ENCODE results near the gene AHCTF1.

AHCTF1 gene

DNA sequence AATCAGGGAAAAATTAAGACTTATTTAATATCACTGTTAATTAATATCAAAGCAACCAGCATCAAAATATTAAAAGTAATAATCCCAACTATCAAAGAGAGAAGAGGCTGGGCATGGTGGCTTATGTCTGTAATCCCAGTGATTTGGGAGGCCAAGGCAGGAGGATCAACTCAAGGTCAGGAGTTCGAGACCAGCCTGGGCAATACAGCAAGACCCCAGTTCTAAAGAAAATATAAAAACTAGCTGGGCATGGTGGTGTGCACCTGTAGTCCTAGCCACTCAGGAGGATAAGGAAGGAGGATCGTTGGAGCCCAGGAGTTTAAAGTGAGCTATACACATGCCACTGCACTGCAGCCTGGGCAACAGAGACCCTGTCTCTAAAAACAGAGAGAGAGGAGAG lies 43.2 kb downstream of the AHCTF1 start:
- no peak for TF ChIP-seq NFIC (IDR thresholded peaks at IDR 0.05)
- no peak for TF ChIP-seq CEBPB (IDR thresholded peaks at IDR 0.05)
- TF ChIP-seq YY1 (IDR thresholded peaks at IDR 0.05; ENCODE audit: low read depth), result no peak
- no peak for TF ChIP-seq EGR1 (IDR thresholded peaks at IDR 0.05)
- TF ChIP-seq MAX (IDR thresholded peaks at IDR 0.05), result no peak
- no peak for TF ChIP-seq CREB1 (IDR thresholded peaks at IDR 0.05; ENCODE audit: low read depth)
- TF ChIP-seq EP300 (IDR thresholded peaks at IDR 0.05; ENCODE audit: borderline replicate concordance), result no peak
- TF ChIP-seq FOXM1 (IDR thresholded peaks at IDR 0.05; ENCODE audit: borderline replicate concordance, low read depth), result no peak
- no peak for TF ChIP-seq RAD21 (IDR thresholded peaks at IDR 0.05; ENCODE audit: low read depth)
- TF ChIP-seq ZBTB7A (IDR thresholded peaks at IDR 0.05; ENCODE audit: low read depth), result no peak
- TF ChIP-seq TEAD4 (IDR thresholded peaks at IDR 0.05), result no peak
- no peak for TF ChIP-seq REST (IDR thresholded peaks at IDR 0.05; ENCODE audit: low read depth)
- TF ChIP-seq USF1 (IDR thresholded peaks at IDR 0.05), result no peak

GRCh38 chr1:246878551-246878950 lies 53.2 kb downstream of the AHCTF1 start:
- no peak for TF ChIP-seq RAD21 (IDR thresholded peaks at IDR 0.05; ENCODE audit: low read depth)
- no peak for TF ChIP-seq USF1 (IDR thresholded peaks at IDR 0.05)
- TF ChIP-seq CEBPB (IDR thresholded peaks at IDR 0.05), result no peak
- no peak for TF ChIP-seq EGR1 (IDR thresholded peaks at IDR 0.05)
- no peak for TF ChIP-seq MAX (IDR thresholded peaks at IDR 0.05)
- no peak for TF ChIP-seq NFIC (IDR thresholded peaks at IDR 0.05)
- no peak for TF ChIP-seq TAF1 (IDR thresholded peaks at IDR 0.05; ENCODE audit: low read depth)
- TF ChIP-seq CREB1 (IDR thresholded peaks at IDR 0.05; ENCODE audit: low read depth), result no peak
- no peak for TF ChIP-seq FOXM1 (IDR thresholded peaks at IDR 0.05; ENCODE audit: borderline replicate concordance, low read depth)
- TF ChIP-seq TEAD4 (IDR thresholded peaks at IDR 0.05), result no peak
- TF ChIP-seq REST (IDR thresholded peaks at IDR 0.05; ENCODE audit: low read depth), result no peak
- no peak for TF ChIP-seq EP300 (IDR thresholded peaks at IDR 0.05; ENCODE audit: borderline replicate concordance)
- no peak for TF ChIP-seq YY1 (IDR thresholded peaks at IDR 0.05; ENCODE audit: low read depth)
- no peak for TF ChIP-seq ZBTB7A (IDR thresholded peaks at IDR 0.05; ENCODE audit: low read depth)
- no peak for TF ChIP-seq TCF12 (IDR thresholded peaks at IDR 0.05; ENCODE audit: low read depth)

- no peak for TF ChIP-seq YY1 (IDR thresholded peaks at IDR 0.05; ENCODE audit: low read depth)
- no peak for TF ChIP-seq TCF12 (IDR thresholded peaks at IDR 0.05; ENCODE audit: low read depth)
- no peak for TF ChIP-seq EGR1 (IDR thresholded peaks at IDR 0.05)
- no peak for TF ChIP-seq MAX (IDR thresholded peaks at IDR 0.05)
- no peak for TF ChIP-seq FOXM1 (IDR thresholded peaks at IDR 0.05; ENCODE audit: borderline replicate concordance, low read depth)
- TF ChIP-seq CREB1 (IDR thresholded peaks at IDR 0.05; ENCODE audit: low read depth), result no peak
These were observed 55.3 kb downstream of the AHCTF1 start for GRCh38 chr1:246876431-246876830.

GRCh38 chr1:246875041-246876026 lies 56.4 kb downstream of the AHCTF1 start:
- TF ChIP-seq YY1 (IDR thresholded peaks at IDR 0.05; ENCODE audit: low read depth), result no peak
- TF ChIP-seq MAX (IDR thresholded peaks at IDR 0.05), result no peak
- no peak for TF ChIP-seq ZBTB7A (IDR thresholded peaks at IDR 0.05; ENCODE audit: low read depth)
- no peak for TF ChIP-seq TCF12 (IDR thresholded peaks at IDR 0.05; ENCODE audit: low read depth)
- TF ChIP-seq USF1 (IDR thresholded peaks at IDR 0.05), result no peak
- TF ChIP-seq NFIC (IDR thresholded peaks at IDR 0.05), result no peak
- TF ChIP-seq REST (IDR thresholded peaks at IDR 0.05; ENCODE audit: low read depth), result no peak
- no peak for TF ChIP-seq EGR1 (IDR thresholded peaks at IDR 0.05)
- TF ChIP-seq CEBPB (IDR thresholded peaks at IDR 0.05), result no peak
- TF ChIP-seq RAD21 (IDR thresholded peaks at IDR 0.05; ENCODE audit: low read depth), result no peak

Measured in Ishikawa (cell line).